Stimulated activated CD8-positive, alpha-beta memory T cell treated with anti-CD3 and anti-CD28 coated beads, Interleukin-15, amount 100 ng/mL, for 48 hours (primary cell): ENCODE data around the gene SPATA31E1.
"Not testable (repeated sequence)": the region's sequence is repeated elsewhere in the genome, so short reads cannot be mapped to it uniquely, and the experiment has no call there.

Experiments
- DNase-seq, 2 donors: peaks; one replicate each; pipeline ENCODE4 v3.0.0-alpha.2; 2020; ENCODE audit warnings: low read depth in 2 of 2

SPATA31E1 gene

GRCh38 chr9:87882627-87883026, at the start of gene SPATA31E1:
Gene SPATA31E1, plus strand, starts transcription at chr9:87882877. Its CDS starts 15 bp downstream, at chr9:87882892.
- no peak for DNase-seq

- no peak for DNase-seq
Measured at GRCh38 chr9:87834357-87834756, 48.3 kb upstream of the SPATA31E1 start.

GRCh38 chr9:87836536-87836935, 46.1 kb upstream of the SPATA31E1 start:
- DNase-seq = no peak

- DNase-seq = no peak
Measured at GRCh38 chr9:87836951-87837705, 45.5 kb upstream of the SPATA31E1 start.

GRCh38 chr9:87840134-87840533, 42.5 kb upstream of the SPATA31E1 start:
- DNase-seq = no peak

- DNase-seq = no peak
Measured at GRCh38 chr9:87842878-87843585, 39.6 kb upstream of the SPATA31E1 start.

- no peak for DNase-seq
Measured at GRCh38 chr9:87844506-87844905, 38.2 kb upstream of the SPATA31E1 start.

- not testable (repeated sequence) for DNase-seq
Measured at GRCh38 chr9:87847817-87848216, 34.9 kb upstream of the SPATA31E1 start.

- DNase-seq = no peak
Measured at GRCh38 chr9:87849144-87849758, 33.4 kb upstream of the SPATA31E1 start.

GRCh38 chr9:87850391-87850790, 32.3 kb upstream of the SPATA31E1 start:
- DNase-seq = no peak

GRCh38 chr9:87851186-87851585, 31.5 kb upstream of the SPATA31E1 start:
- not testable (repeated sequence) for DNase-seq

- no peak for DNase-seq
Measured at GRCh38 chr9:87853302-87853701, 29.4 kb upstream of the SPATA31E1 start.

GRCh38 chr9:87853876-87854579, 28.6 kb upstream of the SPATA31E1 start:
- no peak for DNase-seq

GRCh38 chr9:87854580-87854955, 28.1 kb upstream of the SPATA31E1 start:
- no peak for DNase-seq

GRCh38 chr9:87855061-87855460, 27.6 kb upstream of the SPATA31E1 start:
- no peak for DNase-seq

- no peak for DNase-seq
Measured at GRCh38 chr9:87857141-87857947, 25.3 kb upstream of the SPATA31E1 start.

GRCh38 chr9:87857948-87858335, 24.7 kb upstream of the SPATA31E1 start:
- no peak for DNase-seq

- no peak for DNase-seq
Measured at GRCh38 chr9:87859137-87859536, 23.5 kb upstream of the SPATA31E1 start.

GRCh38 chr9:87859786-87860185, 22.9 kb upstream of the SPATA31E1 start:
- no peak for DNase-seq

GRCh38 chr9:87861332-87861731, 21.3 kb upstream of the SPATA31E1 start:
- no peak for DNase-seq

GRCh38 chr9:87862536-87863268, 20.0 kb upstream of the SPATA31E1 start:
- no peak for DNase-seq
